Measurements from ENCODE around the gene GOSR2.
"Not testable (repeated sequence)": the region's sequence is repeated elsewhere in the genome, so short reads cannot be mapped to it uniquely, and the experiment has no call there.

Gene GOSR2

DNA sequence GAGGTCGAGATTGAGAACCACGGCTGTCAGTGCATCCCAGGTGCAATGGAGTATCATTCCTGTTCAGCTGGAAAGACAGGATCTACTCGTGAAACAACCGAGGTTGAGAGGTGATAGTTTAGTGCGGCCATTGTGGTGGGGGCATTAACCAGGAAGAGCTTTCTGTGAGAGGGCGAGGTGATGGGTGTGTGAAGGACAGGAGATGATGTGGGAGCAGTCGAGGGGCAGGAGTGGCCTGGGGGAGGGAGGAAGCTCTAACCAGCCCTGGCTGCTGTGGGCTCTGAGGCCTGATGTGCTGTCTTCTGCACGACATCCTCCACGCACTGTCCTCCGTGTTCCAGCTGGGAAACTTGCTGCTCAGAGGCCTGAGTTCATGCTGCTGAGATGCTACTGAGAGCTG lies 22.0 kb downstream of the GOSR2 start:
- no peak for TF ChIP-seq JUND (IDR thresholded peaks at IDR 0.05; ENCODE audit: low read depth)
- in situ Hi-C loops (cut with HindIII; ENCODE audit: low pct_unique_long_range_greater_than_20kb, low sequenced_read_pairs) = no loop called here
- DNase-seq (ENCODE audit: low read depth in 1 of 2, low spot score in 1 of 2) = peak in 1 of 2 experiments; percentile 85

DNA sequence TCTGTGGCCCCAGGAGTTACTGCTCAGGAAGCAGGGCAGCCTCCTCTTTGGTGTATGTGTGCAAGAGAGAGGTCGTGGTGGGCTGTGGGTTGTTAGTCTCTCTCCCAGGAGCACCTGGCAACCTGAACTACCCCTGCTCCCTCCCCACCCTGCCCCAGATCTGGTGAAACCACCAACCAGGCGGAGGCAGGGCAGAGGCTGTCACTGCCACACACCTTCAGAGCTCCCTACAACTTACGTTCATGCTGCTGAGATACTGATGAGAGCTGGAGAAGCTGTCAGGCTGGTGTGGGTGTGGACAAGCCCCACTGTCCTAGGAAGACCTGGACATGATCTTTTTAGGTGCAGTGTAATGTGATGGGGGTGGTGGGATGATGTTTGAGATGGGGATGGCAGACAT lies 24.3 kb downstream of the GOSR2 start:
- no peak for DNase-seq (ENCODE audit: low read depth in 1 of 2, low spot score in 1 of 2)
- in situ Hi-C loops (cut with HindIII; ENCODE audit: low pct_unique_long_range_greater_than_20kb, low sequenced_read_pairs) = no loop called here
- no peak for TF ChIP-seq JUND (IDR thresholded peaks at IDR 0.05; ENCODE audit: low read depth)

DNA sequence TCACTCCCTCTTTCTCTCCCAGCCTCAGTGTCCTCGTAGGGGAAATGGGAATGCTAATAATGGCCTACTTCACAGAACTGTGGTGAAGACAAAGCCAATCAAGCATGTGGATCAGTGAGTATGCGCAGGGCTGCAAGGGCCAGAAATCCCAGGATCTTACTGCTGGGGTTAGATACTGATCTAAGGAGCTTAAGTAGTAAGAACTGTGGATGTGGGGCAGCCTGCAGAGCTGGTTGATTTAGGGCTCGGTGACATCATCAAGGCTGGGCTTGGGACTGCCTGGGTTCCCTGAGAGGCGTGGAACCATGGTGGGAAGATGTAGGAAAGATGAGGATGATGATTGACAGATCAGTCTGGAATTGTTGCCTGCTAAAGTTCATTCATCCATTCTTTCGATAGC lies 25.6 kb downstream of the GOSR2 start:
- no peak for DNase-seq (ENCODE audit: low read depth in 1 of 2, low spot score in 1 of 2)
- no peak for TF ChIP-seq JUND (IDR thresholded peaks at IDR 0.05; ENCODE audit: low read depth)
- in situ Hi-C loops (cut with HindIII; ENCODE audit: low pct_unique_long_range_greater_than_20kb, low sequenced_read_pairs) = no loop called here

DNA sequence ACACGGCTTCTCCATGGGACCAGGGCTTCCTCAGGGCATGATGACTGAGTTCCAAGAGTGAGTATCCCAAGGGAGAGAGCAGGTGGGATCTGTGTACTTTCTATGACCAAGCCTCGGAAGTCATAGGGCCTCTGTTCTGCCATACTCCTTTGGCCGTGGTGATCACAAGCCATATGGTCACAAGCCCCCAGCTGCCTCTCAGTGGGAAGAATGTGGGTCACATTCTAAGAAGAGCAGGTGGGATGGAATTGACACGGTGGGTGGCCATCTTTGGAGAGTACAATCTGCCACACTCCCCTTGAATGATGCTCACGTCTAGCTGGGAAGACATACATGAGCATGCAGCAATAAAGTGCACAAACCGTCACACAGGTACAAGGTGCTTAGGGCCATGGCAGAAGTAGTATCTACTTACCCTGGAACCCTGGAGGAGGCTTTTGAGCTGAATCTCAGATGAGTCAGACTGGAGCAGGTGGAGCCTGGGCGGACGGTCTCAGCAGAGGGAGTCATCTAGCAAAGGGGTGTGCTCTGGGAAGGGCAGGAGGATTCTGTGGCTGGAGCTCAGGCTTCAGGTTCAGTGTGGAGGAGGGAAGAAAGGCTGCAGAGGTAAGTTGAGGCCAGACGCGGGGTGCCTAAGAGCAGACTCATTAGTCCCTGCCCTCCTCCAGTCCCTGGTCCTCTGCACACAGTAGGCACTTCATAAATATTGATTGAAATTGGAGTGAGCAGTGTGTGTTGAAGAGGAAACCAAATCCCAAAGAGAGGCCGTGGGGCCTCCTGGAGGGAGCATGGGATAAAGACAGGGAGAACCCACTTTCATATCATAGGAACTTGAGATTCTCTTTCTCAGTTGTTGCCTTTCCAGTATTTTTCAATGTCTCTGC lies 26.6 kb downstream of the GOSR2 start:
- in situ Hi-C loops (cut with HindIII; ENCODE audit: low pct_unique_long_range_greater_than_20kb, low sequenced_read_pairs) = no loop called here
- DNase-seq (ENCODE audit: low read depth in 1 of 2, low spot score in 1 of 2) = no peak
- no peak for TF ChIP-seq JUND (IDR thresholded peaks at IDR 0.05; ENCODE audit: low read depth)

DNA sequence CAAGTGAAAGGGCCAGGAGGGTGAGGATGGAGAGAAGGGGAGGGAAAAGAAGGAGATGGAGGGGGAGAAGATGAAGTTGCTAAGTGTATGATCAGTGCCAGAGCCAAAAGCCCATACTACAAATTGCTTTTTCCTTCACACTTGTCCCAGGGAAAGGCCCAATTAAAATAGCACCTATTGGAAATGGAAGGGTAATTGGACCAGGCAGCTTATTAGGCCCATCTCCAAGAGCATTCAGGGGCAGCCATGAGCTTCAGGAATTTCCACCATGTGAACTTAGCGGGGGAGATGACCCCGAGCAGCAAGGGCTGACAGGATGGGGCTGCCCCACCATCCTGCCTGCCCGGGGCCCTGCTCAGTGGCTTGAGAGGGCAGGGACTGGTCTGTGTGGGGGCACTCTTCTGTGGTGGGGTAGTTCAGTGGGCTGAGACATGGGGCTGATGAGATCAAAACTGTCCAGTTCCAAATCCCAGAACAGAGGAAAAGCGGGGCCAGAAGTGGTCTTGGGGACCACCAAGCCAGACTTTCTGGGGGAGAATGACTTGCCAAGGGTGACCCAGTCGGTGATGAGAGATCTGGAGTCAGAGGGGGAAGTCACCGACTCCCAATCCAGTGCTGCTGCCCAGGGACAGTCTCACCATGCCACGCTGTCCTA lies 27.5 kb downstream of the GOSR2 start:
- in situ Hi-C loops (cut with HindIII; ENCODE audit: low pct_unique_long_range_greater_than_20kb, low sequenced_read_pairs) = no loop called here
- TF ChIP-seq JUND (IDR thresholded peaks at IDR 0.05; ENCODE audit: low read depth) = no peak
- DNase-seq (ENCODE audit: low read depth in 1 of 2, low spot score in 1 of 2) = no peak

DNA sequence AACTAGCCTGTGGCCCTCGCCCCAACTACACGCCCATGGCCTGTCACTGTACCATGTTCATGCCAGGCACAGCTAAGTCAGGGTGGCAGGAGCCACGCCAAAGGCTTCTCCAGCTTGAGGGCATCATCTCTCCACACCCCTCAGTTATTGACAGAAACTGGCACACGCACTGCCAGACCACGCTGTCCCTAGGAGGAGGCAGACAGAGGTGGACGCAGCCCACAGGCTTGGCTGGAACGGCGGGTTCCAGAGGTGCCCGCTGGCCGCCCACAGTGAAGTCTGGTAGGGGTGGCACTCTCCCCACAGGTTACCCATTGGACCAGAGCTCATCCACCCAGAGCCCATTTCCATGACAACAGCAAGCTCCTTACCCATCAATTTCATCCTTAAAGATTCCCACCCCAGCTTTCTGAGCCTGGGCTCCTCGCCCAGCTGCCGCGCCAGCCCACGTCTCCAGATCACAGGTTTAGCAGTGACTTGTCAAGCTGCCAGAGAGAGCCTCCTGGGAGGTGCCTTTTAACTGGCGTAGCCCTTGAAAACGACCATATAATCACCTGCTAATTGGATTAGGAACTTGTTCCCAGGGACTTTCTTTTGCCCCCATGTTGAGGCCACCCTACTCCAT lies 28.1 kb downstream of the GOSR2 start:
- in situ Hi-C loops (cut with HindIII; ENCODE audit: low pct_unique_long_range_greater_than_20kb, low sequenced_read_pairs) = no loop called here
- TF ChIP-seq JUND (IDR thresholded peaks at IDR 0.05; ENCODE audit: low read depth) = no peak
- no peak for DNase-seq (ENCODE audit: low read depth in 1 of 2, low spot score in 1 of 2)

DNA sequence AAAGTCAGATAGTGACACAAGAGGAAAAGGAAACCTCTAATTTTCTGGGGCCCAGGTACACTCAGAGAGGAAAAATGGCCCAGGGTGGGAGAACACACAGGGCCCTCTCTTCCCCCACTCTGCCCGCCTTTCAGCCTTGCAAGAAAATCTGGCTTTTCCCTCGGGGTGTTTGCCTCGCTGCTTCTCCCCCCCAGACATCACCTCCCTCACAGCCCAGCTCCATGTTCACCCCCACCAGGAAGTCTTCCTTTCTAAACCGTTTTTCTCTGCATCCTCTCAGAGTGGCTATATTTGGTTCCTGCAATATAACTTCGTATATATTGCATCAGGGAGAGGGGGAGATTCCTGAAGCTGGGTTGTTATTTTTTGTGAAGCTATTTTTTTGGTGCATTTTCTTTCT lies 28.7 kb downstream of the GOSR2 start:
- no peak for DNase-seq (ENCODE audit: low read depth in 1 of 2, low spot score in 1 of 2)
- TF ChIP-seq JUND (IDR thresholded peaks at IDR 0.05; ENCODE audit: low read depth) = no peak
- in situ Hi-C loops (cut with HindIII; ENCODE audit: low pct_unique_long_range_greater_than_20kb, low sequenced_read_pairs) = no loop called here

DNA sequence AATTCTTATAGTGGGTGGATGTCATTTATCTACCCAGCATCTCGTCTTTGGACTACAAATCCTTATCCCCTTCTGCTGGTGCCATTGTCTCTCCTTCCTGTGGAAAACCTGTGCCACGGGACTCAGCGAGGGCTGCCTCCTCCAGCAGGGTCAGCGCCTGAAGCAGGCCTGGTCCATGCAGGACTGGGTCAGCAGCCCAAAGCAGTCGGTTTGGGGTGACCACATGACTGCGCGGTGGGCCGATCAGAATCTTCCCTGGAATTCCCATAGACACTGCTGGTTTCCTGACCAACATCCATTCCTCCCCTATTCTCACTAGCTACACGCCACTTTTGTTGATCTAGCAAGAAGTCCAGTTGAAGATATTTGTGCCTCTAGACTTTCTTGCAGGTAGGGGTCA lies 29.2 kb downstream of the GOSR2 start:
- TF ChIP-seq JUND (IDR thresholded peaks at IDR 0.05; ENCODE audit: low read depth) = no peak
- in situ Hi-C loops (cut with HindIII; ENCODE audit: low pct_unique_long_range_greater_than_20kb, low sequenced_read_pairs) = no loop called here
- DNase-seq (ENCODE audit: low read depth in 1 of 2, low spot score in 1 of 2) = no peak

DNA sequence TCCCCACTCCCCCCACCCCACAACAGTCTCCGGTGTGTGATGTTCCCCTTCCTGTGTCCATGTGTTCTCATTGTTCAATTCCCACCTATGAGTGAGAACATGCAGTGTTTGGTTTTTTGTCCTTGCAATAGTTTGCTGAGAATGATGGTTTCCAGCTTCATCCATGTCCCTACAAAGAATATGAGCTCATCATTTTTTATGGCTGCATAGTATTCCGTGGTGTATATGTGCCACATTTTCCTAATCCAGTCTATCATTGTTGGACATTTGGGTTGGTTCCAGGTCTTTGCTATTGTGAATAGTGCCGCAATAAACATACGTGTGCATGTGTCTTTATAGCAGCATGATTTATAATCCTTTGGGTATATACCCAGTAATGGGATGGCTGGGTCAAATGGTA lies 30.2 kb downstream of the GOSR2 start:
- in situ Hi-C loops (cut with HindIII; ENCODE audit: low pct_unique_long_range_greater_than_20kb, low sequenced_read_pairs); DNase-seq (ENCODE audit: low read depth in 1 of 2, low spot score in 1 of 2): not testable (repeated sequence)

DNA sequence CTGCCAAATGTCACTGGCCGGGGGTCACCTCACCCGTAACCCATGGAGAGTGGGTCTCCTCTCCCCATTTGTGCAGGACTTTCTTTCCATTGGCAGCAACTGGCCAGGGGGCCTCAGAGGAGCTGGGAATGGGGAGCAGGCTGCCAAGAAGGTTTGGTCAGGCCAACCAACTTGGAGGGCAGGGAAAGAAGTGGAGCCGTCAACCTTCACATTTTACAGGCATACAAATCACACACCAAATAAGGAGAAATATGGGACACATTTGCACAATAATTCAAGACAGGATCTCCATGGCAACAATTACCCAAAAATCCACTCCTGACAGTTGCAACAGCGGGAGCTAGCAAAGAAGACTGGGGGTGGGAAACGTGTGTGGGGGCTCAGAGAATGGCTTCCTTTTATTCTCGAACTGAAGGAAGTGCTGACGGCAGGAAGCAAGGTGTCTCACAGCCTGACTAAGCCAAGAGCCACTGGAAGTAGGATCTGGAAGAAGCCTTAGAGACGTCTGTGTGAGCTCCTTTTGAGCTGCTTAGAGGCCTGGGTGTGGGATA lies 35.2 kb downstream of the GOSR2 start:
- in situ Hi-C loops (cut with HindIII; ENCODE audit: low pct_unique_long_range_greater_than_20kb, low sequenced_read_pairs) = no loop called here
- no peak for TF ChIP-seq JUND (IDR thresholded peaks at IDR 0.05; ENCODE audit: low read depth)
- DNase-seq (ENCODE audit: low read depth in 1 of 2, low spot score in 1 of 2) = no peak

DNA sequence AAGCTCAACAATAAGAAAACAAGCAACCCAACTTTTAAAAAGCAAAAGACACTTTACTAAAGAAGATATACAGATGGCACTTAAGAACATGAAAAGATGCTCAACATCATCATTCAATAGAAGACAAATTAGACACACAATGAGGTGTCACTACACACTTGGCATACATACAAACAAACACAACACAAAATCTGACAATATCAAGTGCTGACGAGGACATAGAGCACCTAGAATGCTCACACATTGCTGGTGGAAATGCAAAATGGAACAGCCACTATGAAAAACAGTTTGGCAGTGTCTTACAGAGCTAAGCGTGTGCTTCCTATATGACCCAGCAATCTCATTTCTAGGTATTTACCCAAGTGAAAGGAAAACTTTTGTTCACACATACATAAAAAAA lies 37.2 kb downstream of the GOSR2 start:
- DNase-seq (ENCODE audit: low read depth in 1 of 2, low spot score in 1 of 2) = no peak
- in situ Hi-C loops (cut with HindIII; ENCODE audit: low pct_unique_long_range_greater_than_20kb, low sequenced_read_pairs) = no loop called here

DNA sequence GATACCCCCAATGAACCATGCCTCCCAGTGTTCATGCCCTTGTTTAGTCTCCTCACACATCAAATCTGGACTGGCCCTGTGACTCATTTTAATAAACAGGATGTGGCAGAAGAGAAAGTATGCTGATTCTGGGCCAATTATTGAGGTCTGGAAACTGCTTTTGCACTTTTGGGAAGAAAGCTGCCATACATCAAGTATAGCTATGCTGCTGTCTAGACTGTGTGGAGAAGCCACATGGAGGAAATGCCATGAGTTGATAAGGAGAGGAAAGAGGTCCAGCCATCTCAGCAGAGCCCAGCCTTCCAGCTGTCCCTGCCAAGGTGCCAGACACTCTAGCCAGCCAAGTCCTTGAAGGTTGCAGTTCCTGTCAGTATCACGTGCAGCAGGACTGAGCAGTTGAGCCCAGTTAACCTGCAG lies 39.4 kb downstream of the GOSR2 start:
- in situ Hi-C loops (cut with HindIII; ENCODE audit: low pct_unique_long_range_greater_than_20kb, low sequenced_read_pairs) = no loop called here

More for the DNA sequence above, 37.2 kb downstream of the GOSR2 start:
- TF ChIP-seq JUND (IDR thresholded peaks at IDR 0.05; ENCODE audit: low read depth) = no peak

DNA sequence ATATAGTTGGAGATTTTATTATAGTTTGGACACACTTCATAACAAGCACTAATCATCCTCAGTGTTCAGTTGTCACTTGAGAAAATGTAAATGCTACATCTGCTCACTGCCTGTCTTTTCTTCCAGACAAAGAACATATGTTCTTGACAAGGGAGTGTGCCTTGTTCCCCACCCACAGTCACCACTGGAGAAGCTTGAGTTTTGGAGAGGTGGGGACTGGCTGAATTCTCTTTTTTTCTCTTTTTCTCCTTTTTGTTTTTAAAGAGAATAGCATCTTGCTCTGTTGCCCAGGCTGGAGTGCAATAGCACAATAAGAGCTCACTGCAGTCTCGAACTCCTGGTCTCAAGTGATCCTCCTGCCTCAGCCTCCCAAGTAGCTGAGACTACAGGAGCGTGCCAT lies 40.6 kb downstream of the GOSR2 start:
- DNase-seq (ENCODE audit: low read depth in 1 of 2, low spot score in 1 of 2) = no peak
- in situ Hi-C loops (cut with HindIII; ENCODE audit: low pct_unique_long_range_greater_than_20kb, low sequenced_read_pairs) = no loop called here
- no peak for TF ChIP-seq JUND (IDR thresholded peaks at IDR 0.05; ENCODE audit: low read depth)

More for the DNA sequence above, 39.4 kb downstream of the GOSR2 start:
- DNase-seq (ENCODE audit: low read depth in 1 of 2, low spot score in 1 of 2) = no peak
- no peak for TF ChIP-seq JUND (IDR thresholded peaks at IDR 0.05; ENCODE audit: low read depth)

Measured in T47D (cell line).